Hepatocyte (in vitro differentiated cells): ENCODE results near the gene LLGL2.

Experiments
- CTCF ChIP-seq: fragments of 200-600 bp; sonication (generic); IDR thresholded peaks from 2 replicates; pipeline ENCODE4 v1.5.1; 2016; ENCODE audit warnings: antibody characterized with exemption, mild to moderate bottlenecking; ENCODE audit not compliant: poor library complexity
- EZH2 ChIP-seq: fragments of 200-600 bp; sonication (generic); IDR thresholded peaks from 2 replicates; pipeline ENCODE4 v1.6.1; 2016; ENCODE audit warnings: antibody characterized with exemption, mild to moderate bottlenecking, borderline replicate concordance
- EZH2phosphoT487 ChIP-seq: fragments of 200-600 bp; sonication (generic); IDR thresholded peaks from one replicate; pipeline ENCODE4 v1.6.1; 2018; ENCODE audit warnings: antibody characterized with exemption, mild to moderate bottlenecking, low read depth, moderate library complexity; ENCODE audit not compliant: unreplicated experiment, severe bottlenecking

DNA sequence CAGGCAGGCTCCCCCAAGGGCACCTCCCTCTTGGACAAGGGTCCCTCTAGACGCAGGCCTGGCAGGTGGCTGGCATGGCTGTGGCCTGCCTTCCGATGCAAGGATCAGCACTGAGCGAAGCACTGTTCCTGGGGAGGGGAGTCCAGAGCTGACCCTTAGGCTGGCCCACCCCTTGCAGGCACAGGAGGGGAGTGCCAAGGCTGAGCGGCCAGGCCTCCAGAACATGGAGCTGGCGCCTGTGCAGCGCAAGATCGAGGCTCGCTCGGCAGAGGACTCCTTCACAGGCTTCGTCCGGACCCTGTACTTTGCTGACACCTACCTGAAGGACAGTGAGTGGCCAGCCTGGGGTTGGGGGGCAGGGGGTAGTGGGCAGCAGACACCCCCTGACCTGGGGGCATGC lies 45.3 kb downstream of the LLGL2 start:
- TF ChIP-seq CTCF (no peak), EZH2phosphoT487 (no peak), EZH2 (no peak)
